ENCODE results near the gene EMID1.

The EMID1 gene

DNA sequence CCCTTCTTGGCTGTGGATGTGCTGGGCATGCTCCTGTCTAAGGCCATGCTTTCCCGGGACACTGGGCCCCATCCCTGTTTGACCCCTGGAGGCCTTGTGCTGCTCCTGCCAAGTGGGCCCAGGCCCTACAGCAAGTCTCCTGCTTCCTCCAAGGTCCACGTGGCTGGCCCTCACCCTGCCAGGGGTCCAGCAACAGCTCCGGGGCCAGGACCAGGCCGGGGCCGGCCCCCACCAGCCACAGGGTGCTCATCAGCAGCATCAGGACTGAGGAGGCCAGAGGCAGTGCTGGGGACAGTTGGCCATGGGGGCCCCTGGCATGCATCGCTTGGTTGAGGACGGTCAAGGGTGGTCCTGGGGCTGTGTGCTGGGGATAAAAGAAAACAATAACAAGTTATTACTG lies 59.6 kb downstream of the EMID1 start:
- TF ChIP-seq GATA3 (IDR thresholded peaks at IDR 0.05; ENCODE audit: low read depth, low read length) (no peak), GATA2 (IDR thresholded peaks at IDR 0.05; ENCODE audit: low read depth, low read length) (no peak)

DNA sequence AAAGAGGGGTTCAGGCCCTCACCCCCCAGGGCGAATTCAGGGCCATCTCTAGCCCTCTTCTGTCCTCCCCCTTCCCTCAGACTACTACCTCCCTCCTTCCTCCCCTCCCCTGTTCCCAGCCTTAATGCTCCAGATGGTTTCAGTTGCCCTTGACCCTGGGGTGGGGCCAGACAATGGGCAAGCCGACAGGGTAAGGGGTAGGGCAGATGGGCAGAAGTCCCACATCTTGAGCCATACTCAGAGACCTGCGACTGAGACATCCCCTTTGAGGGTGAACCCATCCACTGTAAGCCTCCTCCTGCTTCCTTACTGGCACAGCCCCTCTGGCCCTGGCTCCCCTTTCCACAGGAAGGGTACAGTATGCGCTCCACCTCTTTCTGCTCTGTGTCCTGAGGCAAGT lies 60.2 kb downstream of the EMID1 start:
- no peak for TF ChIP-seq GATA2 (IDR thresholded peaks at IDR 0.05; ENCODE audit: low read depth, low read length)
- TF ChIP-seq GATA3 (IDR thresholded peaks at IDR 0.05; ENCODE audit: low read depth, low read length) = no peak

GRCh38 chr22:29266564-29267461 lies 61.1 kb downstream of the EMID1 start:
- no peak for TF ChIP-seq GATA3 (IDR thresholded peaks at IDR 0.05; ENCODE audit: low read depth, low read length)
- no peak for TF ChIP-seq GATA2 (IDR thresholded peaks at IDR 0.05; ENCODE audit: low read depth, low read length)

- TF ChIP-seq GATA2 (IDR thresholded peaks at IDR 0.05; ENCODE audit: low read depth, low read length) (no peak), GATA3 (IDR thresholded peaks at IDR 0.05; ENCODE audit: low read depth, low read length) (no peak)
These were observed 61.8 kb downstream of the EMID1 start for GRCh38 chr22:29267462-29267857.

- TF ChIP-seq GATA3 (IDR thresholded peaks at IDR 0.05; ENCODE audit: low read depth, low read length) = no peak
- TF ChIP-seq GATA2 (IDR thresholded peaks at IDR 0.05; ENCODE audit: low read depth, low read length) = 0 out of 2 replicates have a peak, but pooled peaks have one; percentile 5
These were observed 62.3 kb downstream of the EMID1 start, which contains the start of the genes EWSR1 and RHBDD3 for GRCh38 chr22:29267858-29268510. EWSR1 (plus strand) TSS chr22:29268268; CDS start chr22:29268337, 69 bp downstream. RHBDD3 (minus strand) TSS chr22:29267981; CDS start chr22:29265626, 2,355 bp downstream.

DNA sequence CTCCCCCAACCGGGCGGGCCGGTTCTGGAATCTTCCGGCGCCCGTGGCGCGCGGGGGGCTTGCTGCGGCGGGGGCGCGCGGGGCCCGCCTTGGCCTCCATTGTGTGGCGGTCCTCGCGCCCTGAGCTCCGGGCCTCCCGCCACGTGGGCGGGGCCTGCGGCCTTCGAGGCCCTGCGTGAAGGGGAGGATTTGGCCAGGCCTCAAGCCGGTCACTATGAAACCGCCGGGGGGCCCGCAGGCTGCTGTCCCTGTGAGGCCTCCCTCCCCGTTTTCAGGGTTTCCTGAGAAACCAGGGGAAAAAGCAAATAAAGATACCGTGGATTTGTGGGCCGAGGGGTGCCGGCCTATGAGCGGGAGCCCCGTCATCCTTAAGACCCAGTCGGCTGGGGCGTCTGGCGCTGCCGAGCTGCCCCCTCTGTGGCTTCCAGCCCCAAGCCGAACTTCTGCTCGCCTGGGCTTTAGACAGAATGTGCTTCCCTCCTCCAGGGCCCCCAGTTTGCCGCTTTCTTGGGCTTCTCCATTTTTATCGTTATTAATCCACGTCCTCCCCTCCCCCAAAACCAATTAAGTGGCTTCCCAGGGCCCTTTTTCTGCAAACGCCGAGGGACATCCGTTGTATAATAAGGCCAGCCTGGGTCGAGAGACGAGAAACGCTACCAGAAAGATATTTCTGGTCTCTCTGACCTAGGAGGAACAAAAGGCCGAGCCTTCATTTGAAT lies 63.0 kb downstream of the EMID1 start:
- no peak for TF ChIP-seq GATA2 (IDR thresholded peaks at IDR 0.05; ENCODE audit: low read depth, low read length)
- no peak for TF ChIP-seq GATA3 (IDR thresholded peaks at IDR 0.05; ENCODE audit: low read depth, low read length)

DNA sequence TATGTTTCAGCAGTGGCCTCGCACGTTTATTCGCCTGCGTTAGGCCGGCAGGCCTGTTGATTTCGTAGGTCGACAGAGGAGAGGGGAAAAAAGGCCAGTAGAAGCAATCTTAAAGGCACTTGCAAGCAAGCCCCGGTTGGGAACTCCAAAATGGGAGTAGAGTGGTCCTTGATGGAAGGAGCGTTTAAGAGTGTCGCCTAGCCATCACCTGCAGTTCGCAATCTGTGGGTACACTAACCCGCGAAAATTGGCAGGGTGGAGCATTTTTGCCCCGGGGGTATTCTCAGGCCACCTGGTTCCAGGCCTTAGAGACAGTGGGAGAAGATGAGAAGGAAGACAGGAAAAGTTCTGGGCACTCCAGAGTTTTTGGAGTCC lies 63.5 kb downstream of the EMID1 start:
- TF ChIP-seq GATA2 (IDR thresholded peaks at IDR 0.05; ENCODE audit: low read depth, low read length) = no peak
- no peak for TF ChIP-seq GATA3 (IDR thresholded peaks at IDR 0.05; ENCODE audit: low read depth, low read length)

GRCh38 chr22:29269731-29270474 lies 64.2 kb downstream of the EMID1 start:
- TF ChIP-seq GATA2 (IDR thresholded peaks at IDR 0.05; ENCODE audit: low read depth, low read length) (no peak), GATA3 (IDR thresholded peaks at IDR 0.05; ENCODE audit: low read depth, low read length) (no peak)

- TF ChIP-seq GATA2 (IDR thresholded peaks at IDR 0.05; ENCODE audit: low read depth, low read length) (no peak), GATA3 (IDR thresholded peaks at IDR 0.05; ENCODE audit: low read depth, low read length) (no peak)
These were observed 65.0 kb downstream of the EMID1 start for GRCh38 chr22:29270475-29271271.

DNA sequence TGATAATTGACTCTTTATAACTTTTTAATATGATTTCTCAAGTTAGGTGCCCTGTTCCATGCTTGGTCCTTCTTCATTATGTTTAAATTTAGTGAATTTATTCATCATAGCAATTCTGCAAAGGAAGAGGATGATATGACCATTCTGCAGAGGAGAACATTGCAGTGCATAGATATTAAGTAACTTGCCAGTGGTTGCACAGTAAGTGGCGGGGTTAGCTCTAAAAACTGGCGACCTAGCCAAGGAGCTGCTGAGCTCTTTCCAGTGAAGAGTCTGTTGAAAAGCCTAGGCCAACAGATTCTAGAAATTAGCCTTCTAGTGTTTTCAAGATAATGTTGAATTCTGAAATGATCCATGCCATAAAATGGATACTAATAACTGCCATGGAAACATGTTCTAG lies 66.9 kb downstream of the EMID1 start:
- TF ChIP-seq GATA2 (IDR thresholded peaks at IDR 0.05; ENCODE audit: low read depth, low read length) = no peak
- no peak for TF ChIP-seq GATA3 (IDR thresholded peaks at IDR 0.05; ENCODE audit: low read depth, low read length)

DNA sequence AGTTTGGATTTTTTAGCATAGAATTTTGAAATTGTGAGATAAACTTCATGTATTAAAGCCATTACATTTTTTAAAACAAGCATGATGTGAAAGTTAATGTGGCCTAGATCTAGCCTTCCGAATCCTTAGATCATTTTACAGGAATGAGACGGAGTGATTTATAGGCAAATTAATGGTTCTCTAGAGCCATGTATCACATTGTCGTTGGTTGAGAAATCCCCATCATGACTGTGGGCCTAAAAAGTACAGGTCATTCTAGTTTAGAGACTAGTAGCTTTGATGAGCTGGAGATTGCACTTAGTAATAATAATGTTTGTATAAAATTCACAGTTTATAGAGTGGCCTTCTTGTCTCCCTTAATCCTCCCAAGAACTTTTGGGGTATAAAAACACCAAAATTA lies 69.5 kb downstream of the EMID1 start:
- TF ChIP-seq GATA2 (IDR thresholded peaks at IDR 0.05; ENCODE audit: low read depth, low read length) = no peak
- TF ChIP-seq GATA3 (IDR thresholded peaks at IDR 0.05; ENCODE audit: low read depth, low read length) = no peak

GRCh38 chr22:29275819-29276565 lies 70.3 kb downstream of the EMID1 start:
- no peak for TF ChIP-seq GATA3 (IDR thresholded peaks at IDR 0.05; ENCODE audit: low read depth, low read length)
- no peak for TF ChIP-seq GATA2 (IDR thresholded peaks at IDR 0.05; ENCODE audit: low read depth, low read length)

Data from SH-SY5Y (cell line).